ENCODE results near the gene ZNF263.

Gene ZNF263
- 28.5 reads per million, percentile 55 among the genes with 10 or more reads in this experiment for total RNA-seq

- peak; percentile 84 for DNase-seq
Measured at GRCh38 chr16:3282730-3283542, at the start of gene ZNF263. TSS of gene ZNF263 (plus strand) at chr16:3283491. CDS start at chr16:3283819, 328 bp downstream.

DNA sequence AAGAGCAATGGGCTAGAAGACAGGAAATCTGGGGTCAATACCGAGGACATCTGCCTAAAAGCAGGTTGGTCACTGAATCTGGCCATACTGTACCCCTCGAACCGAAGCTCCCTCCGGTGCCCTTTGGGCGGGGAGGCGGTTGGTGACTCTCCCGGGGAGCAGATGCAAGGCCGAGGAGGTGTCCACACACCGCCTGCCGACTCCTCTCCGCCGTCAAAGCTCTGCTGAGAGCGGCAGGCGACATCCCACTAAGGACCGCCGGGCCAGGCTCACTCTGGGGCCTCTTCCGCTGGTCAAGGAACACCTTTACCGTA is 48.8 kb upstream of the ZNF263 start:
- no peak for DNase-seq

DNA sequence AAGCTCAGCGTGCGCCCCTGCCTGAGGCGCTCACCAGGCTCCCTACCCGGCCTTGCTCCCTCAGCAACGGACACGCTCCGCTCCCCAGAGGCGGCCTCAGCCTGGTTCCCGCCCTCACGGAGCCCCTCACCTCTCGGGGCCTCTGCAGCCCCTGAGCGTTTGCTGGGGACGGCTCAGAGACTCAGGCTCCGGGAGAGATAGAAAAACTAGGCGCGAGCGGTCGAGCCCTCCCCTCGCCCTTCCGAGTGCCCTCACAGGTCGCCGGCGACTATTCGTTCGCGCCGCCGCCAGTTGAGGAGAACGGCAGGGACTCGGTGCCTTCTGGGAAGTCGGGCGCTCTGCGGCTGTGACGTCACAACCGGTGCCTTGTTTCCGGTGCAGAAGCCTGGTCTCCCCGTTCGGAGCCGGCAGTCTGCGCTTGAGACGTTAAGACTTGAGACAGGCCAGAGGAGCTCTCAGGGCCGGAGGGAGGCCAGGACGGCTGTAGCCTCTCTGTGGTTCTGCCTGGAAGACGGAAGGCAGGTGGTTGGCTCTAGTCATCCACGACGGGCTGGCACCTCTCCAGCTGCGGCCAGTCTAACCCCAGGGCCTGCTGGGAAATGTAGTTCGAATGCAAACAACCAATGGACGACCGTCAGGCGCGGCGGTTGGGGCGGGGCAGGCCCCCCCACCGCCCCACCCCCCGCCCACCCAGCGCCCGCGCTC is 48.3 kb upstream of the ZNF263 start, which contains the start of gene ZNF200:
Gene ZNF200, minus strand, starts transcription at position 302 of the 705 bp plus-strand sequence. CDS start 1,403 bp downstream, outside the sequence.
- DNase-seq, result peak; percentile 90

- peak; percentile 33 for DNase-seq
Measured at GRCh38 chr16:3235856-3236669, 47.2 kb upstream of the ZNF263 start.

- no peak for DNase-seq
Measured at GRCh38 chr16:3241761-3242160, 41.5 kb upstream of the ZNF263 start.

GRCh38 chr16:3242709-3243108 is 40.6 kb upstream of the ZNF263 start:
- DNase-seq, result no peak

- DNase-seq, result no peak
Measured at GRCh38 chr16:3243882-3244281, 39.4 kb upstream of the ZNF263 start.

DNA sequence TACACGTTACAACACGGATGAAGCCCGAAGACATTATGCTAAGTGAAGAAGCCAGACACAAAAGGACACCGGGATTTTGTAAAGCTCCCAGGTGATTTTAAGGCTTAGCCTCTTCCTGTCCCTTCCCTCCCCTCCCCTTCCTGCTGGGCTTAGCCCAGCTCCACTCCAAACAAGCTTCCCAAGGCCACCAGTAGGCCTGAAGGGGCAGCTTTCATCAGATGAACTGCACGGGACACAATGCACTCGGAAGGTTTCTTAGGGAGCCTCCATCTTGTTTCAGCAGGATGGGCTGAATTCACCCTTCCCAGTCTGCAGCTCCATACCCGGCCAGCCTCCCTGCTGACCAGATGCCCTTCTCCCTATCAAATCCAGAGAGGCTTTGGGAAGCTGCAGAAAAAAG is 37.3 kb upstream of the ZNF263 start:
- DNase-seq, result no peak

DNA sequence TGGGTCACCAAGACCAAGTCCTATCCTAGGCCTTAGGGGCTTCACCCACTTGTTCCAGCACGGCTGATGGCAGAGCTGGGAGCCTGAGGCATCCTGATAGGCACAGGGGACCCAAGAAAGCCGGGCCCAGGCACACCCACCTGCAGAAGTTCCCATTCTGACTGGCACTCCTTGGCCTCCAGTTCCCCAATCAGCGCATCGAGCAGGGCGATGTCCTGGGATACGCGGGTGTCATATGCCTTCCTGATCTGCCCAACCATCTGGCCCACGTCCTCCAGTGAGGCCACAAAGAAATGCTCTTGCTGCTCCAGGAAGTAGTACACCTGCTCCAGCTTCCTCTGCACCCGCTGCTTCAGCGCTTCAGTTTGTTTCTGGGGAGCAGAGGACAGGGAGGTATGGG is 36.4 kb upstream of the ZNF263 start:
- no peak for DNase-seq

GRCh38 chr16:3248596-3248995 is 34.7 kb upstream of the ZNF263 start:
- no peak for DNase-seq

DNA sequence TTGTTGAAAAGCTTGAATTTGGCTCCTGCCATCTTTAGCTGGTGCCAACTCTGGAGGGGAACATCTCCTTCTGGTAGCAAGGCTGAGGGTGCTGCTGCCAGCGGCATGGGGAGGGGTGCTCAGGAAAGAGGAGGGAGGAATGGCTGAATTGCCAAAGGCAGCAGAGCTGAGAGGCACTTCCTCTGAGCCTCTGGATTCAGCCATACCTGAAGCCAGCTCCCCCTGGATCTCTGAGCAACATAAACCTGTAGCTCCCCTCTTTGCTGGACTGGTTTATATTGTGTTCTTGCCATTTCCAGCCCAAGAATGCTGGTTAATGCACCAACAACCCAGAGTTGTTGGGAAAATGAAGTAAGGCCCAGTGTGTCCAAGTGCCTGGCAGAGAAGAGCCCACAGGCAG is 34.3 kb upstream of the ZNF263 start:
- DNase-seq, result no peak

GRCh38 chr16:3249451-3249850 is 33.8 kb upstream of the ZNF263 start:
- no peak for DNase-seq

DNA sequence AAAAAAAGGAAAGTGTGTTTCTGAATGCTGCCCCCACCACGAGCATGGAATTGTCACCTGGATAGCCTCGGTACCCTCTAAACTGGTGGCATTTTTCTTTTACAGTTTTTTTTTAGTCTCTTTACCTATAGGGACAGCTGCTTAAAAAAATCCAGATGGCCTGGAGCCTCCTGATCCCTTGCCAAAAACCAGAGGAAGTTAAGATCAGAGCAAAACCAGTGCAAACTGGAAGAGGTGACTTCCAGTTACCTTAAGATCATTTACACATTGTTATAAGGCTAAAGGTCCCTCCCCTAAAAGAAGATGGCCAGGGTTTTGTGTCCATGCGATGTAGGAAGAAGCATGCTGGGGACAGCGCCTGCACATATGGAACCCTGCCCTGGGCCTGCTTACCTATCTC is 30.3 kb upstream of the ZNF263 start:
- no peak for DNase-seq

DNA sequence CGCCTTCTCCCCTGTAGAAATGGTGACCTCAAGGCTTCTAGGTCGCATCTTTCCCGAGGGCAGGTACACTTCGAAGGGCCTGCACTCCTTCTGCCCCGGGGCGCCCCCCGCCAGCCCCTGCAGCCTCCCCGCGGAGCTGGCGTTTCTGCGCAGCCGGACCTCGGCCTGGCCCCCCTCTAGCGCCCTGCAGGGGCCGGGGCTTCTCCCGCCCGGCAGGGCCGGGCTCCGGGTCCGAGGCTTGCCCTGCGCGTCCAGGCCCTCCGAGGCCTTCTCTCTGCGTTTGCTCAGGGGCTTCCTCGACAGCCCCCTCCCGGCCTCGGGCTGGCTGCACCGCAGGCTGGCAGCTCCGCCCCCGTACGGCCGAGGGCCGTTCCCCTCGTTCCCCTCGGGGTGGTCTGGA is 29.0 kb upstream of the ZNF263 start:
- DNase-seq, result no peak

GRCh38 chr16:3256146-3256865 is 27.0 kb upstream of the ZNF263 start, which contains the start of gene MEFV:
TSS of gene MEFV (minus strand) at chr16:3256633. CDS start at chr16:3256587, 46 bp downstream.
- DNase-seq, result no peak

DNA sequence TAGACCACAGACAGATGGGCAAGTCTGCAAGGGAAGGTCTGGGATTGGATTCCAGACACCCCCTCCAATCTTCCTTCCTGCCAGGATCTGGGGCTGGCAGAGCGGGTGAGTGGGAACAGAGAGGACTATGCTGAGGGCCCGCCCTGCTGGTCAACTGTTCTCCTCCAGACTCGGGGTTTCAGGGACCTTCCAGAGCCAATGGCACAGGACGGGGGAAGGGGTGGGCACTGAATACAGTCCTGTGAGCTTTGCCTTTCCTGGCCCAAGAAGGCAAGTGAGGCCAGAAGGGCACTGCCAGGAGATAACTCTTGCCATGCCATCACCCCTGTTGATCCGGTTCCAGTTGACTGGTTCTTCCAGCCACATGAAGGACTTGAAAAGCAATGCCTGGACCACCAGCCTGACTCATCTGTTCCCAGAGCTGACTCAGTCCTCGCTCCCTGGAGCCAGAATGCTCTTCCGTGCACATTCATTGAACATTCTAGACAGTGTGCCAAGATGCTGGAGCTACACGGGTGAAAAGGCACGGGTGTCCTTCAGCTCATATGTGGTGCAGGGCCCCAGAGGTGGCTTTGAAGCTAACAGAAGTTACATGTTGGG is 26.3 kb upstream of the ZNF263 start:
- no peak for DNase-seq

DNA sequence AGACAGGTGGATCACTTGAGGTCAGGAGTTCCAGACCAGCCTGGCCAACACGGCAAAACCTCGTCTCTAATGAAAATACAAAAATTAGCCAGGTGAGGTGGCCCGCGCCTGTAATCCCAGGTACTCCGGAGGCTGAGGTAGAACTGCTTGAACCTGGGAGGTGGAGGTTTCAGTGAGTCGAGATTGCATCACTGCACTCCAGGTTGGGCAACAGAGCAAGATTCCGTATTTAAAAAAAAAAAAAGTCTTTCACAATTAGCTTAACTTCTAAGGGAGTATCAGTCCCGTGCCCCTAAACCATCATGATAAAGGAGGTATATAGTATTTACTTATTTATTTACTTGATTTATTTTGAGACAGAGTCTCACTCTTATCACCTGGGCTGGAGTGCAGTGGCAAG is 23.5 kb upstream of the ZNF263 start:
- no peak for DNase-seq

DNA sequence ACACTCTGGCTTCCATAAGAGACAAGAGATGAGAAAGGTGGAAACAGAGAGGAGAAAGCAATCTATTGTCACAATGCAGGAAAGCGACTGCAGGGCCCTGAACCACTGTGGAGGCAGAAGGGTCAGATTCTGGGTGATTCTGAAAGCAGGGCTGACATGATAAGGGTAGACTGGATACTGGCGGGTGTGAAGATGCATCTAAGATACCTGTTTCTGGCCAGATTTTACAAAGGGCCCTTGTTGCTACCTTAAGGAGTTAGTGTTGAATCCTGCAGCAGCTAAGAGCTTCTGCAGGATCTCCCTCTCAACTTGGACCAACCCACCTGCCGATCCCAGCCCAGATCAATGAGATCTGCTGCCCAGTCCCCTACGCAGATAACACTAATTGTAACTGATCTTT is 20.8 kb upstream of the ZNF263 start:
- DNase-seq, result no peak

- DNase-seq, result peak; percentile 92
Measured at GRCh38 chr16:3264137-3265036, 18.9 kb upstream of the ZNF263 start.

GRCh38 chr16:3266873-3267537 is 16.3 kb upstream of the ZNF263 start:
- DNase-seq, result no peak
